Hepatocyte (in vitro differentiated cells): ENCODE measurements around the gene SH3RF3. TPM values are rescaled to one million over a fixed set of nuclear protein-coding genes. Genes with fewer than 3 reads are reported as not detected.

ENCODE experiments used
- DNase-seq: peaks from one replicate; pipeline ENCODE4 v3.0.0-alpha.2; 2016; ENCODE audit warnings: low spot score
- H2AFZ ChIP-seq: fragments of 200-600 bp; sonication (generic); 2 replicates; pipeline ENCODE4 v1.6.0; 2016; ENCODE audit warnings: antibody characterized with exemption, mild to moderate bottlenecking
- H3K27ac ChIP-seq: fragments of 200-600 bp; sonication (generic); 2 replicates; pipeline ENCODE4 v1.5.1; 2016; ENCODE audit warnings: mild to moderate bottlenecking
- H3K27me3 ChIP-seq: fragments of 200-600 bp; sonication (generic); 2 replicates; pipeline ENCODE4 v1.6.1; 2016
- H3K36me3 ChIP-seq: fragments of 200-600 bp; sonication (generic); replicated peaks from 2 replicates; pipeline ENCODE4 v1.5.1; 2016; ENCODE audit warnings: low read depth; ENCODE audit not compliant: insufficient read depth
- H3K4me1 ChIP-seq: fragments of 200-600 bp; sonication (generic); 2 replicates; pipeline ENCODE4 v1.5.1; 2016; ENCODE audit warnings: mild to moderate bottlenecking, moderate library complexity; ENCODE audit not compliant: insufficient read depth
- H3K4me2 ChIP-seq: fragments of 200-600 bp; sonication (generic); 2 replicates; pipeline ENCODE4 v1.6.0; 2016
- H3K4me3 ChIP-seq: fragments of 200-600 bp; sonication (generic); 2 replicates; pipeline ENCODE4 v1.5.1; 2016; ENCODE audit warnings: mild to moderate bottlenecking
- H3K79me2 ChIP-seq: fragments of 200-600 bp; sonication (generic); 2 replicates; pipeline ENCODE4 v1.6.0; 2017; ENCODE audit warnings: mild to moderate bottlenecking
- H3K9me2 ChIP-seq: fragments of 200-600 bp; sonication (generic); replicated peaks from 2 replicates; pipeline ENCODE4 v1.6.0; 2017; ENCODE audit warnings: mild to moderate bottlenecking; ENCODE audit not compliant: insufficient read depth
- H3K9me3 ChIP-seq: fragments of 200-600 bp; sonication (generic); 2 replicates; pipeline ENCODE4 v1.5.1; 2016; ENCODE audit warnings: low read depth, mild to moderate bottlenecking
- H4K20me1 ChIP-seq: fragments of 200-600 bp; sonication (generic); 2 replicates; pipeline ENCODE4 v1.6.0; 2016; ENCODE audit warnings: mild to moderate bottlenecking; ENCODE audit not compliant: insufficient read depth, poor library complexity, severe bottlenecking
- EZH2 ChIP-seq: fragments of 200-600 bp; sonication (generic); IDR thresholded peaks from 2 replicates; pipeline ENCODE4 v1.6.1; 2016; ENCODE audit warnings: antibody characterized with exemption, mild to moderate bottlenecking, borderline replicate concordance
- EZH2phosphoT487 ChIP-seq: fragments of 200-600 bp; sonication (generic); IDR thresholded peaks from one replicate; pipeline ENCODE4 v1.6.1; 2018; ENCODE audit warnings: antibody characterized with exemption, mild to moderate bottlenecking, low read depth, moderate library complexity; ENCODE audit not compliant: unreplicated experiment, severe bottlenecking
- WGBS: methylation state at CpG from one replicate; pipeline ENCODE4 v1.1.6; 2016; ENCODE audit warnings: low lambda C conversion rate; ENCODE audit errors: missing lambda C conversion rate; 5-methylcytosine and 5-hydroxymethylcytosine counted together
- polyA plus RNA-seq: library from polyadenylated mRNA; unstranded; fragments of >200 nt; fragmentation: Nextera tagmentation; extraction: Ambion mirVana; gene quantifications from 2 replicates; pipeline ENCODE4 v1.2.1, GENCODE V29; 2016
- total RNA-seq: library from RNA; depleted of rRNA; stranded (reverse); fragments of >200 nt; gene quantifications from 2 replicates; pipeline ENCODE4 v1.2.3, GENCODE V29; 2014
- TF ChIP-seq, protein P1 (sequence below): fragments of 200-600 bp; sonication (generic); IDR thresholded peaks from 2 replicates; pipeline ENCODE4 v1.5.1; 2016; ENCODE audit warnings: antibody characterized with exemption, mild to moderate bottlenecking; ENCODE audit not compliant: poor library complexity

SH3RF3 gene
- total and polyA plus RNA-seq, 2 experiments from 2014 or later = 1.9 to 2.1 TPM

DNA sequence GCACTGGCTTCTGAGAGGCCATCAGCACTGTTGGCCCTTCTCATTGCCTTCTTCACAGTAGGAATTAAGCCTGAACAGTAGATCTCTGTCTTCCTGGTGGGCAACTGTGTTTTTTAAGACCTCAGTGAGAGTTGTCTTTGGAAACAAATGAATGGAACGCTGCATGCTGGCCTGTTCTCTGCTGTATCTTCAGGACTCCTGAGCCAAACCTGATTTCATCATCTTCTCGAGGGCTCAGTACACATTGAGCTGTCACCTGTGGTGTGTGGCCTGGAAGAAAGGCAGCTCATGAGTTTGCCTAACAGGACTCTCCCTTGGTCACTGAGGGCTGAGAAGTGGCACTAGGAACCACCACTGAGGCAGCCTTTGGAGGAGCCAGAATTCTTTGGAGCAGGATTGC lies 39.7 kb downstream of the SH3RF3 start:
- TF ChIP-seq EZH2phosphoT487 (no peak), EZH2 (no peak)
- TF ChIP-seq, protein P1, sequence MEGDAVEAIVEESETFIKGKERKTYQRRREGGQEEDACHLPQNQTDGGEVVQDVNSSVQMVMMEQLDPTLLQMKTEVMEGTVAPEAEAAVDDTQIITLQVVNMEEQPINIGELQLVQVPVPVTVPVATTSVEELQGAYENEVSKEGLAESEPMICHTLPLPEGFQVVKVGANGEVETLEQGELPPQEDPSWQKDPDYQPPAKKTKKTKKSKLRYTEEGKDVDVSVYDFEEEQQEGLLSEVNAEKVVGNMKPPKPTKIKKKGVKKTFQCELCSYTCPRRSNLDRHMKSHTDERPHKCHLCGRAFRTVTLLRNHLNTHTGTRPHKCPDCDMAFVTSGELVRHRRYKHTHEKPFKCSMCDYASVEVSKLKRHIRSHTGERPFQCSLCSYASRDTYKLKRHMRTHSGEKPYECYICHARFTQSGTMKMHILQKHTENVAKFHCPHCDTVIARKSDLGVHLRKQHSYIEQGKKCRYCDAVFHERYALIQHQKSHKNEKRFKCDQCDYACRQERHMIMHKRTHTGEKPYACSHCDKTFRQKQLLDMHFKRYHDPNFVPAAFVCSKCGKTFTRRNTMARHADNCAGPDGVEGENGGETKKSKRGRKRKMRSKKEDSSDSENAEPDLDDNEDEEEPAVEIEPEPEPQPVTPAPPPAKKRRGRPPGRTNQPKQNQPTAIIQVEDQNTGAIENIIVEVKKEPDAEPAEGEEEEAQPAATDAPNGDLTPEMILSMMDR = no peak
- H3K9me3 ChIP-seq = no peaks in the 10 kb centered on the region
- H3K4me1 ChIP-seq = peaks cover 25% of the 10 kb centered on the region
- H3K79me2 ChIP-seq = no peaks in the 10 kb centered on the region
- H3K36me3 ChIP-seq = no peaks in the 10 kb centered on the region
- 83% methylated on average over 2 of the region's 2 CpGs for WGBS
- no peak overlapping the region for H3K27ac ChIP-seq
- H3K4me2 ChIP-seq = no peak overlapping the region
- no peak overlapping the region for H3K4me3 ChIP-seq
- DNase-seq = no peak
- H4K20me1 ChIP-seq = no peaks in the 10 kb centered on the region
- H2AFZ ChIP-seq = no peak overlapping the region
- H3K9me2 ChIP-seq = no peaks in the 10 kb centered on the region
- no peaks in the 10 kb centered on the region for H3K27me3 ChIP-seq

DNA sequence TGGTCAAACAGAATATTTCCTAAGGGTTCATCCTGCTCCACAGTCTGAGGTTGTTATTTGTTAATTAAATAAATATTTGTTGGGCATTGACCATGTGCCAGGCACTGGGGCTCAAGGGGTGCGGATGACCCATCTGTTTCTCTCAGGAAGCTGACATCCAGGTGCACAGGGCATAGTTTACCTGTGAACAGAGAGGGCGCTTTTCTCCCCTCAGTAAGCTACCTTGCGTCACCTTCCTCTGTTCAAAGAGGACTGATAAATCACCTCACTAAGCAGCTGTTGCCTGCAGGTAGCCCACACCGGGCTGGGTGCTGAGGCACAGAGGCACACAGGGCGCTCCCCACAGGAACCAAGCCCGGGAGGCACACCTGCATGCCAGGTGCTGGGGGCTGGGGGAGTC lies 41.6 kb downstream of the SH3RF3 start:
- Histone ChIP-seq H3K79me2 (peaks cover 2% of the 10 kb centered on the region), H4K20me1 (no peaks in the 10 kb centered on the region), H3K36me3 (no peaks in the 10 kb centered on the region), H3K4me2 (no peak overlapping the region), H3K27me3 (no peaks in the 10 kb centered on the region), H2AFZ (no peak overlapping the region), H3K27ac (peak overlapping the region; percentile 92), H3K9me3 (no peaks in the 10 kb centered on the region), H3K4me1 (peaks cover 31% of the 10 kb centered on the region), H3K9me2 (no peaks in the 10 kb centered on the region), H3K4me3 (no peak overlapping the region)
- no peak for DNase-seq
- WGBS = 81% methylated on average over 6 of the region's 6 CpGs
- no peak for TF ChIP-seq EZH2phosphoT487
- TF ChIP-seq, protein P1 = no peak
- TF ChIP-seq EZH2 = no peak

DNA sequence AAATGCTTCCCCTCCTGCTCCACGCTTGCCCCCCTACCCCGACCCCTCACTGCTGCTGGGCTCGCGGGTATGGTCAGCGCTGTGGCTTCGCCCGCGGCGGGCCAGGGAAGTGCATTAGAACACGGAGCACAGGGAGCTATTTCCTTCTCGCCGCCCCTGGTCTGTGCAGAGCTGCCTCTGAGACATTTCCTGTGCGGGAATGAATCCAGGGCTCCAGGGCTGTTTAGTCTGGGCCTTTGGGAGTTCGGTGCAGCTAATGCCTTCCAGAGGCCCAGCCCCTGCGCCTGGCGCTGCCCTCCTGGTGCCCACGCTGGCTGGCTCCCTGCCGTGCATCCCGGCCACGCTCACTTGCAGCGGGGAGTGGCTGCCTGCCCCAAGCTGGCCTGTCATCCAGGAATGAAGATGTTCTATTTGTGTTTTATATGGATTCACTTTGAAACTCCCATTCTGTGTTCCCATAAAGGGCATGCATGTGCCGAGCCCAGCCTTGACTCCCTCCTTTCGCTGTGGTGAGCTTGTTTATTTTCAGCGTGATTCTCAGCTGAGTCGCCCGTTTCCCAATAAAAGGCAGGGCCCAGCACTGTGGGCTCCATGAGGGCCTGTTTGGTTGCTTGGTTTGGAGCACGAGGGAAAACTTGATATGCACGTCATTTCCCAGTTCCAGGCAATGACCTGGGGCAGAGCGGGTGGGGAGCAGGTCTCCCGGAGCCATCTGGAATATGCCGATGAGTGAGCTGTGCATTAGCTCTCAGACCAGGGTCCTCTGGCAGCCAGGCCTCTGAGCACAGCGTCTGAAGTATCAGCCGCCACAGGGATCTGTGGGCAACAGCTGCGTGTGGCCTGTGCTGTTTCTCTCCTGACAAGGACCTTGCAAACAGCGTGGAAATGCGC lies 42.7 kb downstream of the SH3RF3 start:
- H3K27ac ChIP-seq = peak overlapping the region; percentile 92
- no peak overlapping the region for H2AFZ ChIP-seq
- H3K9me3 ChIP-seq = no peaks in the 10 kb centered on the region
- H3K27me3 ChIP-seq = no peaks in the 10 kb centered on the region
- no peak overlapping the region for H3K4me3 ChIP-seq
- peaks cover 7% of the 10 kb centered on the region for H3K79me2 ChIP-seq
- H3K4me2 ChIP-seq = peak overlapping the region; percentile 49
- H3K9me2 ChIP-seq = no peaks in the 10 kb centered on the region
- H4K20me1 ChIP-seq = no peaks in the 10 kb centered on the region
- TF ChIP-seq EZH2phosphoT487 (no peak), EZH2 (no peak)
- TF ChIP-seq, protein P1 = no peak
- H3K4me1 ChIP-seq = peaks cover 31% of the 10 kb centered on the region
- H3K36me3 ChIP-seq = no peaks in the 10 kb centered on the region
- DNase-seq = peak; percentile 74
- WGBS = 46% methylated on average over 34 of the region's 36 CpGs
